ENCODE measurements around the gene CDCP2.

CDCP2 gene

GRCh38 chr1:54165146-54165545 is 12.3 kb upstream of the CDCP2 start:
- H3K4me2 ChIP-seq (ENCODE audit: low read length) = no peak overlapping the region
- H3K9me3 ChIP-seq (ENCODE audit: control insufficient read depth, insufficient read depth, low read length) = no peaks in the 10 kb centered on the region
- H3K4me3 ChIP-seq (ENCODE audit: low read length) = no peak overlapping the region
- no peaks in the 10 kb centered on the region for H3K27me3 ChIP-seq (ENCODE audit: control insufficient read depth, low read length)
- no peaks in the 10 kb centered on the region for H3K9me2 ChIP-seq (replicated peaks; ENCODE audit: control insufficient read depth, low read length)
- no peaks in the 10 kb centered on the region for H3K36me3 ChIP-seq (ENCODE audit: control insufficient read depth, low read length)
- H3K79me2 ChIP-seq (ENCODE audit: control insufficient read depth, low read length) = no peaks in the 10 kb centered on the region
- TF ChIP-seq EZH2phosphoT487 (IDR thresholded peaks at IDR 0.05; ENCODE audit: borderline replicate concordance, low read length) = no peak
- TF ChIP-seq CTCF (IDR thresholded peaks at IDR 0.05; ENCODE audit: low read depth, low read length, poor library complexity, severe bottlenecking) = no peak
- no peaks in the 10 kb centered on the region for H3K4me1 ChIP-seq (ENCODE audit: control insufficient read depth, low read length)
- H3K27ac ChIP-seq (ENCODE audit: low read depth, low read length) = no peak overlapping the region
- H3F3A ChIP-seq (ENCODE audit: control insufficient read depth, insufficient read depth) = no peaks in the 10 kb centered on the region
- no peaks in the 10 kb centered on the region for H4K20me1 ChIP-seq (ENCODE audit: control insufficient read depth, insufficient read depth, low read depth, low read length)

- Histone ChIP-seq H3K36me3 (ENCODE audit: control insufficient read depth, low read length) (no peaks in the 10 kb centered on the region), H3K4me3 (ENCODE audit: low read length) (no peak overlapping the region), H3K9me2 (replicated peaks; ENCODE audit: control insufficient read depth, low read length) (no peaks in the 10 kb centered on the region), H3K4me1 (ENCODE audit: control insufficient read depth, low read length) (no peaks in the 10 kb centered on the region), H3F3A (ENCODE audit: control insufficient read depth, insufficient read depth) (no peaks in the 10 kb centered on the region), H3K79me2 (ENCODE audit: control insufficient read depth, low read length) (no peaks in the 10 kb centered on the region), H3K4me2 (ENCODE audit: low read length) (no peak overlapping the region), H3K27me3 (ENCODE audit: control insufficient read depth, low read length) (no peaks in the 10 kb centered on the region), H4K20me1 (ENCODE audit: control insufficient read depth, insufficient read depth, low read depth, low read length) (no peaks in the 10 kb centered on the region), H3K9me3 (ENCODE audit: control insufficient read depth, insufficient read depth, low read length) (no peaks in the 10 kb centered on the region), H3K27ac (ENCODE audit: low read depth, low read length) (no peak overlapping the region)
- TF ChIP-seq EZH2phosphoT487 (IDR thresholded peaks at IDR 0.05; ENCODE audit: borderline replicate concordance, low read length) (no peak), CTCF (IDR thresholded peaks at IDR 0.05; ENCODE audit: low read depth, low read length, poor library complexity, severe bottlenecking) (no peak)
These were observed 10.8 kb upstream of the CDCP2 start for GRCh38 chr1:54163573-54163972.

GRCh38 chr1:54163051-54163450 is 10.3 kb upstream of the CDCP2 start:
- H3K4me2 ChIP-seq (ENCODE audit: low read length) = no peak overlapping the region
- no peaks in the 10 kb centered on the region for H3K9me2 ChIP-seq (replicated peaks; ENCODE audit: control insufficient read depth, low read length)
- H3K79me2 ChIP-seq (ENCODE audit: control insufficient read depth, low read length) = no peaks in the 10 kb centered on the region
- H3K4me1 ChIP-seq (ENCODE audit: control insufficient read depth, low read length) = no peaks in the 10 kb centered on the region
- TF ChIP-seq EZH2phosphoT487 (IDR thresholded peaks at IDR 0.05; ENCODE audit: borderline replicate concordance, low read length) (no peak), CTCF (IDR thresholded peaks at IDR 0.05; ENCODE audit: low read depth, low read length, poor library complexity, severe bottlenecking) (no peak)
- no peaks in the 10 kb centered on the region for H3K36me3 ChIP-seq (ENCODE audit: control insufficient read depth, low read length)
- no peaks in the 10 kb centered on the region for H3K27me3 ChIP-seq (ENCODE audit: control insufficient read depth, low read length)
- H3F3A ChIP-seq (ENCODE audit: control insufficient read depth, insufficient read depth) = no peaks in the 10 kb centered on the region
- no peaks in the 10 kb centered on the region for H3K9me3 ChIP-seq (ENCODE audit: control insufficient read depth, insufficient read depth, low read length)
- no peak overlapping the region for H3K4me3 ChIP-seq (ENCODE audit: low read length)
- H3K27ac ChIP-seq (ENCODE audit: low read depth, low read length) = no peak overlapping the region
- H4K20me1 ChIP-seq (ENCODE audit: control insufficient read depth, insufficient read depth, low read depth, low read length) = no peaks in the 10 kb centered on the region
